Stimulated activated CD4-positive, alpha-beta T cell treated with anti-CD3 and anti-CD28 coated beads, Interleukin-4, amount 100 ng/mL, for 1 hour (primary cell): ENCODE data around the gene CARD11.

Source experiments
- DNase-seq: peaks from one replicate; pipeline ENCODE4 v3.0.0-alpha.2; 2020

The CARD11 gene

DNA sequence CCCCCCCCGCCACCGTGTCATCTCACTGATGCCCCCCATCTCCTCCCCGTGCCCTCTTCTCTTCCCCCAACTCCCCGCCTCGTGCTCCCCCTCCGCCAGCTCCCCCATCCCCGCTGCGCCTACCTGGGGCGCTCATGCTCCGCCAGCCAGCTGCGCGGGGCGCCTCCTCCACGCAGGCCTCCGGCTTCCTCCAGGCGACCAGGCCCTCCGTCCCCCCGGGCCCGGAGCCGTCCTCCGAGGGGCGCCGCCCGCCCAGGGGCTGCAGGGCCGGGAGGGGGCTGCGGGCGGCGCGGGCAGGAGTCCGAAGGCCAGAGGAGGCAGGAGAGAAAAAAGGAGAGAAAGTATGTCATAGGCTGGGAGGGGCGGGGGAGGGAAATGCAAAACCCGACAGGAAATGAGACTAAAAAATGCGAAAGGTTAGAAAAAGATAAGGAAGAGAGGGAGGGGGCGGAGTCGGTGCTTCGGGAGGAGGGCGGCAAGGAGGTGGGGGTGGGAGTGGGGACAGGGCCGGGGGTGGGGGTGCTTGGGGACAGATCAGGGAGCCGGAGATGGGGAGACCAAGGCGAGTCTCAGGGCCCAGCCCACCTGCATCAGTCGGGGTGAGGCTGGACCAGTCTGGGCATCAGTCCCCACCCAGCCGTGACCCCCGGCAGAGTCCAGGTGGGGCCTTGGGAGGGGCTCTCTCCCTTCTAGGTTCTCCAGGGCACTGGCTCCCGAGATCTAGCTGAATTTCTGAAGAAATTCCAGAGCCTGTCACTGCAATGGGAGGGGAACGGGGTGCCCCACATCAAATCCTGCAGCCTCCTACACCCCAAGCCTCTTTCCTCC lies at the start of gene CARD11:
Gene CARD11, minus strand, starts transcription at position 324 of the 828 bp plus-strand sequence. CDS start 85,361 bp downstream, outside the sequence.
- DNase-seq, result peak; percentile 56

GRCh38 chr7:3092468-3092867 lies 48.8 kb upstream of the CARD11 start:
- peak; percentile 60 for DNase-seq

GRCh38 chr7:3091631-3092030 lies 48.0 kb upstream of the CARD11 start:
- DNase-seq, result no peak

GRCh38 chr7:3089493-3089892 lies 45.8 kb upstream of the CARD11 start:
- DNase-seq, result no peak

DNA sequence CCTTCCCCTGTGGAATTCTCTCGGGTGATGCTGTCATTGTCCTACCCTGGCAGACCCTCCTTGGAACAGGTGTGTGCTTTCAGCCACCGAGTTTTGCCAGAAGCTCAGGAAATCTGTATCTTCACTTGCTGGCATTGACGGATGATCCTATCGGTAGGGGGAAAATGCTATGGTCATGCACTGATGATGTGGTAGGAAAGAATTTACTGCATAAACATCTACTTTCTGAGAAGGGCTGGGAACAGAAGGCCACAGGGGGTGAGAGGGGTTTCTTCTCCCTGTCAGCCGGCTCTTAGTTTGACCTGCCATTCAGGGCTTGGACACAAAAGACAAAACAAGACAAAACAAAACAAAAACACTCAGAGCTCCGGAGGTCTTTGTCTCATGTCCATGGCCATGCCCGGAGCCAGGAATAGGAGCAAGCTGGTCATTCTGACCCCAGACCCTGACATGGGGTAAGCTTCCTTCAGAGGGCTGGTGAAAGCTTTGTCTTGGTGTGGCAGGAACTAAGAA lies 43.6 kb upstream of the CARD11 start:
- DNase-seq, result no peak

GRCh38 chr7:3083350-3083749 lies 39.7 kb upstream of the CARD11 start:
- DNase-seq, result no peak

DNA sequence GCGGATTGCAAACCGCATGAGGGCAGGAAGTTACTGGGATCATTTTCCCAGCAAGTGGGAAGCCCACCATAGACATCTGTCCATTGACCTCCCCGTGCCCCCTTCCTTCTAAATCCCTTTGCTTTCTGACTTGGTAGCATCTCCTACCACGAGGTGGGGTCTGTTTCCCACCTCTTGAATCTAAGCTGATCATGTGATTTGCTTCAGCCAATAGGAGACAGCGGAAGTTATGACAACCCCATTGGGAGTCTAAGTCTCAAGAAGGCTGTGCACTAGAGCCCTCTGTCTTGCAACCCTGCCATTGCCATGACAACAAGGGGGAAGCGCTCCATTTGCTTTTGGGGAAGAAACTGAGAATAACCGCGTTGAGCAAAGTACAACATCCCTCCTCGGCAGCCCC lies 39.2 kb upstream of the CARD11 start:
- no peak for DNase-seq

DNA sequence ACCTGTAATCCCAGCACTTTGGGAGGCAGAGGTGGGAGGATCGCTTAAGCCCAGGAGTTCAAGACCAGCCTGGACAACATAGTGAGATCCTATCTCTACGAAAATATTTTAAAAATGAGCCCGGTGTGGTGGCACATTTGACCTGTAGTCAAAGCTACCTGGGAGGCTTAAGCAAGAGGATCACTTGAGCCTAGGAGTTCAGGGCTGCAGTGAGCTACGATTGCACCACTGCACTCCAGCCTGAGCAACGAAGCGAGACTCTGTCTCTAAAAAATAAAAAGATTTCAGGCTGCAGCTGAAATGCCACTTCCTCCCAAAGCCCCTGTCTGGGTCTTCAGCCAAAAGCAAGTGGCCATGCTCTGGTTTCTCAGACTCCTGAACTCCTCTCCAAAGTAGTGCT lies 38.7 kb upstream of the CARD11 start:
- no peak for DNase-seq

DNA sequence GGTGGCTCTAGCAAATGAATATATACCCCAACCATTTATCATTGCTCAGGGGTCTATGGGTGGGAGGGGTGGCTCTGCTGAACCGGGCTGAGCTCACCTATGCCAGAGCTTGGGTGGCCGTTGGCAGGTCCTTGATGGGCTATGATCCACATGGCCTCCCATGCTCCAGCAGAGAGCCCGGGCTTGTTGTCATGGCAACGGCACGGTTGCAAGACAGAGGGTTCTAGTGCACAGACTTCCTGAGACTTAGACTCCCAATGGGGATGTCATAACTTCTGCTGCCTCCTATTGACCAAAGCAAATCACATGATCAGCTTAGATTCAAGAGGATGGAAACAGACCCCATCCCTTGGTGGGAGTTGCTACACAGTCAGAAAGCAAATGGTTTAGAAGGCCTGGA lies 36.4 kb upstream of the CARD11 start:
- no peak for DNase-seq

DNA sequence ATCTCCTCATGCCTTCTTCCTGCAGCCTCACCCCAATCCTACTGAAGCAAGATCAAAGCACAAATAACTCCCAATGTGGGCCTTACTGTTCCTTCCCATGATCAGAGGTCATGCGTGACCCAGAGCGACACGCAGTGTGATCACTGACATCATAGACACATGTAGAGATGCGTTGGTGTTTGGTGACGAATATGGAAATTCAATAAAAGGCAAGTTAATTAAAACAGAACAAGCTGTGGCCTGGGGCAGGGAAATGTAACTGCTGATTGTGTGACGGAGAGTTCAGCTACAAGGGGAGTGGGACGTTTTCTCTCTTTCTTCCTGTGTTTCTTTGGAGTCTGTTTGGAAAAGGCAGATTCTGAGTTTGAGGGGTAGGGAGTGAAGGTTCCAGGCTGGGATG lies 34.8 kb upstream of the CARD11 start:
- no peak for DNase-seq

DNA sequence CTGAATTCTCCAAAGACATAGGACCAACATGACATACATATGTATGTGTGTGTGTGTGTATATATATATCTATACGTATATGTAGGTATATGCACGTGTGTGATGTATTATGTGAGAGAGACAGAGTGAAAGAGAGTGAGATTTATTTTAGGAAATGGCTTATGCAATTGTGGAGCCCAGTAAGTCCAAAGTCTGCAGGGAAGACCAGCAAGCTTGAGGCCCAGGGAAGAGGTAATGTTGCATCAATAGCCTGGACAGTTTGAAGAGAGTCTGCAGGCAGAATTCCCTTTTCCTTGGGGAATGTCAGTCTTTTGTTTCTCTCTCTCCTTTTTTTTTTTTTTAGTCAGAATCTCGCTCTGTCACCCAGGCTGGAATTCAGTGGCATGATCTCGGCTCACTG lies 33.0 kb upstream of the CARD11 start:
- no peak for DNase-seq

- no peak for DNase-seq
These were observed 32.5 kb upstream of the CARD11 start for GRCh38 chr7:3076163-3076562.

DNA sequence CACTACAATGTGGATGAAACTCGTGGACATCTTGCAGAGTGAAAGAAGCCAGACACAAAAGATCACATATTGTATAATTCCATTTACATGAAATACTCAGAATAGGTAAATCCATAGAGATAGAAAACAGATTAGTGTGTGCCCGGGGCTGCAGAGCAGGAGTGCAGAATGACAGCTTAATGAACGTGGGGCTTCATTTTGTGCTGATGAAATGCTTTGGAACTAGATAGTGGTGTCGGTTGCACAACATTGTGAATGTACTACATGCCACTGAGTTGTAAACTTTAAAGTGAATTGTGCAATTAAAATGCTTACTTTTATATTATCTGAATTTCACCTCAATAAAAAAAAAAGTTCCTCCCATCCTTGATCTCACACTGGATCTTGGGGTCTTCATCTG lies 31.8 kb upstream of the CARD11 start:
- no peak for DNase-seq

- DNase-seq, result no peak
These were observed 30.8 kb upstream of the CARD11 start for GRCh38 chr7:3074459-3074821.

DNA sequence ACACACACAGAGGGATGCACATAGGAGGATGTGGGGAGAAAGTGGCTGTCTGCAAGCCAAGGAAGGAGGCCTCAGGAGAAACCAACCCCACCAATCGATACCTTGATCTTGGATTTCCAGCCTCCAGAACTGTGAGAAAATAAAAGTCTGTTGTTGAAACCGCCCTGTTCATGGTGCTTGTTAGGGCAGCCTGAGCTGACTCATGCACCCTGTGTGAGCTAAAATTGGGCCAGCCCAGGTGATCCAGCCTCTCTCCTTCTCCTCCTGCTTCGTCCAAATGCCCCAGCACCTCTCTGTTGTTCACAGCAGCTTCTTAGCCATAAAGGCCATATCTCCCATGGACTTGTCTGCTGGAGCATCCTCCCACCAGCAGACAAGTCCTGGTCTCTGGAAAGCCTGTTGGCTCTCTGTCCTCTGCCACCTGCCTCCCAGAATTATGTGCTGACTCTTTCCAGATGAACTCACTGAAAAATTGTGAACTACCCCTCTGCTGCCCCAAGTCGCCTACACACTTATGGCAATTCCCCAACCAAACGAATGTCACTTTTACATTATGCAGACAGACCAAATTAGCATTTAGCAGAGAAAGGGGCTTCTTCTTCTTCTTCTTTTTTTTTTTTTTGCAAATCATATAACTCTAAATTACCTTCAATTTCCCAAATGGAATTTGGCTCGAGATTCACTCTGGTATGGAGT lies 30.2 kb upstream of the CARD11 start:
- DNase-seq, result no peak

DNA sequence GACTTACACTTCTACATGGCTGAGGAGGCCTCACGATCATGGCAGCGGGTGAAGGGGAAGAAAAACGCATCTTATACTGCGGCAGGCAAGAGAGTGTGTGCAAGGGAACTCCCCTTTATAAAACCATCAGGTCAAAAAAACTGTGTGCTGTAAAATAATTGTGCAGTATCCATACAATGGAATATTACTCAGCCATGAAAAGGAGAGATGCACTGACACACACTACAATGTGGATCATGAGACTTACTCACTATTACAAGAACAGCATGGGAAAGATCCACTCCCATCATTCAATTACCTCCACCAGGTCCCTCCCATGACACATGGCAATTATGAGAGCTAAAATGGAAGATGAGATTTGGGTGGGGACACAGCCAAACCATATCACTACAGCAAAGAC lies 27.2 kb upstream of the CARD11 start:
- no peak for DNase-seq

DNA sequence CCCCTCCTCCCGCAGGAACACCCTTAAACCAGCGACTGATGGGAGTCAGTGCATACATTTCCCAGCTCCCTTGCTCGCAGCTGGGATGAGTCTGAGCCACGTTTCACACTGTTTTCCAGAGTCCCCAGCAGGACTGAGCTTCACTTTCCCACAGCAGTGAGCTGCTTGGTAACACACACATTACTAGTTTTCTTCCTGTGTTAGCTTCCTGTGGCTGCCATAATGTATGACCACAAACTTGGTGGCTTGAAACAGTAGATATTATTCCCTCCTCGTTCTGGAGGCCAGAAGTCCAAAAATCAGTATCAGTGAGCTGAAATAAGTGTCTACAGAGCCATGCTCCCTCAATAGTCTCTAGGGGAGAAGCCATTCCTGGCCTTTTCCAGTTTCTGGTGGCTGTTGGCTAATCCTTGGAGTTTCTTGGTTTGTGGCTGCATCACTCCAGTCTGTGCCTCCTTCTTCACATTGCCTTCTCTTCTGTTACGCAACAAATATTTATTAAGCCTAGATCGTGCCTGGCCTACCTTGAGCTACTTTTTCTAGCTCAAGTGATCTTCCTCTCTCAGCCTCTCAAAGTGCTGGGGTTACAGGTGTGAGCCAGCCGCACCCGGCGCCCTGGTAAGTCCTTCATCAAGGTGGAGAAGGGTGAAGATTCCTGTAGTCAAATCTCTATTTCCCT lies 26.2 kb upstream of the CARD11 start:
- DNase-seq, result no peak

DNA sequence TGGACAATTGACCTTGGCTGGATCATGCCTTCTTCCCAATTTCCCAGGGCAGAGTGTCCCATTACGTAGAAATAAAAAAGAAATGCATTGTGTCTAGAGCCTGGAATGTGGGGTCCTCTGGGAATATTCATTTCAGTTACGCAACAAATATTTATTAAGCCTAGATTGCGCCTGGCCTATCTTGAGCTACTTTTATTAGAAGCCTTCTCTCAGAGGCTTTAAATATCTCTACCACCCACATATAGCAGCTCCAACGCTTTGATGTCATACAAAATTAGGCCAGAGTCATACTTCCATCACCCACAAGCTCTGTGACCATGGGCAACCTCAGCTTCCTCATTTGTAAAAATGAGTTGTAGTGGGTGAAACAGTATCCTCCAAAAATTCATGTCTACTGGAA lies 24.9 kb upstream of the CARD11 start:
- DNase-seq, result no peak

GRCh38 chr7:3067606-3068380 lies 24.1 kb upstream of the CARD11 start:
- DNase-seq, result no peak

- DNase-seq, result no peak
These were observed 23.5 kb upstream of the CARD11 start for GRCh38 chr7:3067193-3067592.

DNA sequence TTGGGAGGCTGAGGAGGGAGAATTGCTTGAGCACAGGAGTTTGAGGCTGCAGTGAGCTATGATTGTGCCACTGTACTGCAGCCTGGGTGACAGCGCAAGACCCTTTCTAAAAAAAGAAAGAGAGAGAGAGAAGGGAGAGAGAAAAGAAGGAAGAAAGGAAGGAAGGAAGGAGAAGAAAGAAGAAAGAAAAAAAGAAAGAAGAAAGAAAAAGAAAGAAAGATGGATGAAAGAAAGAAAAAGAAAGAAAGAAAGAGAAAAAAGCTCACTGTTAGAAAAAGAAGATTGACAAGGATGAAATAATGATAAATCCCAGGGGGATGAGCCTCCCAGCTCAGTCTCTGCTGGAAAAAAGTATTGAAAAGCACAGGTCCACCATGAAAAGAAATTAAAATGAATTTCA lies 22.8 kb upstream of the CARD11 start:
- DNase-seq, result no peak

DNA sequence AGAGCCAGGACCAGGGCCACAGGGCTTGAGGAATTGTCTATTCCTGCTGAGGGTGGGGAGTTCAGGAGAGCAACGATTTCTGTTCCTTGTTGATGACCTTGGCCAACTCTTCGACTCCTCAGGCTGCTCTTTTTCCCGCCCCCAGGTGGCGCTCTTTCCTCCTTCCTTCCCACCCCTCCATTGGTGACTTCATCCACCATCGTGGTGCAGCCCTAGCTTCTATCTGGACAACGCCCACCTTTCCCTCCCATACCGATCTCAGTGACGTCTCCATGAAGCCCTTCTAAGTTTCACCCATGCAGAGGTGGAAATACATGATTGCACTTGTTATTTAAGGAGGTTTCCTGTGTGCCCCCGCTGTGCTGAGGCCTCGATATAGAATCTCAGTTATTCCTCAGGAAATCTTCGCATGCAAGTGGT lies 22.1 kb upstream of the CARD11 start:
- peak; percentile 56 for DNase-seq

- DNase-seq, result no peak
These were observed 20.4 kb upstream of the CARD11 start for GRCh38 chr7:3064067-3064466.
